Spleen (tissue), 11 donors: Measurements from ENCODE around the gene ABCF1. TPM values are rescaled to one million over a fixed set of nuclear protein-coding genes. Genes with fewer than 3 reads are reported as not detected.

Experiments
- DNase-seq: peaks from one replicate; pipeline ENCODE4 v3.0.0-alpha.2; 2020
- H3K27ac ChIP-seq, 8 donors: fragments of 200-600 bp; sonication (generic) in 7 of 8; 1 replicate in 4 of 8; 2 replicates in 4 of 8; pipeline versions ENCODE4 v1.5.0 to v1.8.0; 2016 to 2021; ENCODE audit warnings: inconsistent platforms in 4 of 8, mild to moderate bottlenecking in 4 of 8, moderate library complexity in 1 of 8
- H3K27me3 ChIP-seq, 7 donors: fragments of 200-600 bp; sonication (generic) in 6 of 7; replicated peaks in 1 of 7; 1 replicate in 4 of 7; 2 replicates in 3 of 7; pipeline versions ENCODE4 v1.5.0 to v1.8.0; 2016 to 2021; ENCODE audit warnings: inconsistent platforms in 3 of 7, mild to moderate bottlenecking in 1 of 7
- H3K36me3 ChIP-seq, 6 donors: fragments of 200-600 bp; sonication (generic) in 5 of 6; 1 replicate in 4 of 6; 2 replicates in 2 of 6; pipeline versions ENCODE4 v1.5.0 to v1.8.0; 2016 to 2021; ENCODE audit warnings: inconsistent platforms in 2 of 6
- H3K4me1 ChIP-seq, 6 donors: fragments of 200-600 bp; sonication (generic) in 5 of 6; 1 replicate in 3 of 6; 2 replicates in 3 of 6; pipeline versions ENCODE4 v1.5.0 to v1.8.0; 2016 to 2021; ENCODE audit warnings: inconsistent platforms in 3 of 6
- H3K4me3 ChIP-seq, 8 donors: fragments of 200-600 bp; sonication (generic) in 7 of 8; 1 replicate in 4 of 8; 2 replicates in 4 of 8; pipeline versions ENCODE4 v1.5.0 to v1.8.0; 2016 to 2021; ENCODE audit warnings: inconsistent platforms in 4 of 8, mild to moderate bottlenecking in 4 of 8, moderate library complexity in 2 of 8
- H3K9me3 ChIP-seq, 8 donors: fragments of 200-600 bp; sonication (generic) in 7 of 8; 1 replicate in 4 of 8; 2 replicates in 4 of 8; pipeline versions ENCODE4 v1.5.0 to v1.8.0; 2016 to 2021; ENCODE audit warnings: inconsistent platforms in 4 of 8
- CTCF ChIP-seq, 11 experiments: fragments of 200-600 bp in 7 of 11; fragments of 450-650 bp in 4 of 11; sonication (generic) in 4 of 11; IDR thresholded peaks in 8 of 11; conservative IDR thresholded peaks in 3 of 11; 1 replicate in 7 of 11; 2 replicates in 4 of 11; pipeline versions ENCODE4 v1.4.0 to v1.8.0; 2016 to 2021; ENCODE audit warnings: antibody characterized with exemption in 11 of 11, inconsistent platforms in 4 of 11, mild to moderate bottlenecking in 1 of 11
- POLR2A ChIP-seq, 3 donors: fragments of 450-650 bp; IDR thresholded peaks; one replicate each; pipeline ENCODE4 v1.5.1; 2017; ENCODE audit warnings: antibody characterized with exemption in 3 of 3, mild to moderate bottlenecking in 1 of 3
- POLR2AphosphoS5 ChIP-seq, 3 donors: sonication (generic); formaldehyde crosslinking; IDR thresholded peaks; one replicate each; pipeline ENCODE4 v1.5.1; 2017; ENCODE audit warnings: antibody characterized with exemption in 3 of 3
- WGBS, 5 donors: extraction: QIAGEN DNeasy Blood & Tissue Kit in 3 of 5; methylation state at CpG; one replicate each; pipeline versions ENCODE4 v1.1.5 to v1.1.7; 2013 to 2018; 5-methylcytosine and 5-hydroxymethylcytosine counted together
- intact Hi-C: fragments of 100-400 bp; cut with DNase I; formaldehyde crosslinking; loops from one replicate; pipeline ENCODE4 v1.15.0; 2023; ENCODE audit warnings: low total_unique reads
- polyA plus RNA-seq, 3 donors: library from polyadenylated mRNA; stranded (reverse); fragments of 200-250 nt; gene quantifications; one replicate each; pipeline ENCODE4 v1.2.1, GENCODE V29; 2013
- total RNA-seq, 7 donors: library from RNA; depleted of rRNA in 3 of 7; stranded (reverse); fragments of >200 nt in 3 of 7; fragmentation: NEBNext Ultra II Directional in 4 of 7; extraction: Animal tissue kit (Norgen Biotek cat#: 25700) in 4 of 7; gene quantifications; one replicate each; pipeline versions ENCODE4 v1.1.0 to v1.2.1, GENCODE V29; 2016 to 2021
- donor health status: healthy with polysubstance abuse.
- donor health status: DM: no; HTN: no; CAD: no; lungs with moderate emphysema.
- donor health status: DM: no; HTN: no; CAD: no.
- donor health status: Bipolar disorder and iron deficiency.
- donor health status: healthy.
- donor health status: DM: no; HTN: no; CAD: no.
- donor health status: DM: yes; HTN: yes; CAD: no.

The ABCF1 gene
- total and polyA plus RNA-seq, 10 donors = 12.8 to 53.5 (median 33.2) TPM

- no peaks in the 10 kb centered on the region for H3K9me3 ChIP-seq
- peaks cover 0 to 32% (median 7%) of the 10 kb centered on the region in 6 donors for H3K36me3 ChIP-seq
- H3K27ac ChIP-seq = peak overlapping the region in 6 of 8 donors; percentile 90 to 96 (median 92)
- H3K4me3 ChIP-seq = peak overlapping the region in 7 of 8 donors; percentile 65 to 94 (median 85)
- H3K27me3 ChIP-seq = no peaks in the 10 kb centered on the region
- TF ChIP-seq POLR2A (IDR thresholded peaks at IDR 0.05) (no peak), CTCF (IDR thresholded peaks at IDR 0.05 in 8 of 11, conservative IDR thresholded peaks at IDR 0.05 in 3 of 11) (no peak), POLR2AphosphoS5 (IDR thresholded peaks at IDR 0.05) (no peak)
- intact Hi-C loops = no loop called here
- no peak for DNase-seq
- H3K4me1 ChIP-seq = peaks cover 28 to 68% (median 51%) of the 10 kb centered on the region in 6 donors
Observed at GRCh38 chr6:30572148-30572547, 906 bp downstream of the ABCF1 start.

GRCh38 chr6:30573113-30573512 is 1.9 kb downstream of the ABCF1 start:
- intact Hi-C loops = no loop called here
- Histone ChIP-seq H3K4me3 (peak overlapping the region in 1 of 8 donors; percentile 94), H3K4me1 (peaks cover 28 to 68% (median 51%) of the 10 kb centered on the region in 6 donors), H3K9me3 (no peaks in the 10 kb centered on the region), H3K36me3 (peaks cover 6 to 41% (median 16%) of the 10 kb centered on the region in 6 donors), H3K27me3 (no peaks in the 10 kb centered on the region), H3K27ac (no peak overlapping the region)
- no peak for TF ChIP-seq POLR2A (IDR thresholded peaks at IDR 0.05)
- TF ChIP-seq POLR2AphosphoS5 (IDR thresholded peaks at IDR 0.05) = no peak
- TF ChIP-seq CTCF (IDR thresholded peaks at IDR 0.05 in 8 of 11, conservative IDR thresholded peaks at IDR 0.05 in 3 of 11) = no peak
- no peak for DNase-seq
- 54 to 68% (median 62%) methylated on average over 4 of the region's 4 CpGs for WGBS, 5 donors

- H3K27ac ChIP-seq = no peak overlapping the region
- no peak for DNase-seq
- peaks cover 8 to 91% (median 65%) of the 10 kb centered on the region in 6 donors for H3K36me3 ChIP-seq
- H3K4me3 ChIP-seq = no peak overlapping the region
- WGBS, 5 donors = 94 to 99% (median 96%) methylated on average over 8 of the region's 8 CpGs
- TF ChIP-seq POLR2AphosphoS5 (IDR thresholded peaks at IDR 0.05) = no peak
- TF ChIP-seq CTCF (IDR thresholded peaks at IDR 0.05 in 8 of 11, conservative IDR thresholded peaks at IDR 0.05 in 3 of 11) = no peak
- peaks cover 12 to 36% (median 24%) of the 10 kb centered on the region in 6 donors for H3K4me1 ChIP-seq
- no peaks in the 10 kb centered on the region for H3K27me3 ChIP-seq
- no peaks in the 10 kb centered on the region for H3K9me3 ChIP-seq
- intact Hi-C loops = no loop called here
Observed at GRCh38 chr6:30578051-30578450, 6.8 kb downstream of the ABCF1 start.

- Histone ChIP-seq H3K27ac (no peak overlapping the region), H3K36me3 (peaks cover 6 to 100% (median 98%) of the 10 kb centered on the region in 6 donors), H3K27me3 (no peaks in the 10 kb centered on the region), H3K4me1 (no peaks in the 10 kb centered on the region), H3K4me3 (no peak overlapping the region), H3K9me3 (no peaks in the 10 kb centered on the region)
- intact Hi-C loops = no loop called here
- DNase-seq = no peak
- TF ChIP-seq CTCF (IDR thresholded peaks at IDR 0.05 in 8 of 11, conservative IDR thresholded peaks at IDR 0.05 in 3 of 11) (no peak), POLR2A (IDR thresholded peaks at IDR 0.05) (no peak), POLR2AphosphoS5 (IDR thresholded peaks at IDR 0.05) (no peak)
- 90 to 97% (median 96%) methylated on average over 5 of the region's 5 CpGs for WGBS, 5 donors
Observed at GRCh38 chr6:30583921-30584320, 12.7 kb downstream of the ABCF1 start.
